Measurements from ENCODE around the gene EIF3B.
"Not testable (repeated sequence)": the region's sequence is repeated elsewhere in the genome, so short reads cannot be mapped to it uniquely, and the experiment has no call there.

Gene EIF3B

GRCh38 chr7:2354186-2354938 lies at the start of gene EIF3B:
Gene EIF3B, plus strand, starts transcription at chr7:2354827. Its CDS starts 95 bp downstream, at chr7:2354922.
- DNase-seq, result peak; percentile 85

GRCh38 chr7:2305258-2305657 lies 49.4 kb upstream of the EIF3B start:
- DNase-seq, result not testable (repeated sequence)

- DNase-seq, result no peak
Measured at GRCh38 chr7:2306688-2307087, 47.9 kb upstream of the EIF3B start.

GRCh38 chr7:2307690-2308107 lies 46.9 kb upstream of the EIF3B start:
- no peak for DNase-seq

- DNase-seq, result no peak
Measured at GRCh38 chr7:2309889-2310331, 44.7 kb upstream of the EIF3B start.

GRCh38 chr7:2312267-2312929 lies 42.2 kb upstream of the EIF3B start:
- no peak for DNase-seq

- no peak for DNase-seq
Measured at GRCh38 chr7:2313450-2314208, 41.0 kb upstream of the EIF3B start.

GRCh38 chr7:2314209-2314955 lies 40.2 kb upstream of the EIF3B start, which contains the start of gene SNX8:
Gene SNX8, minus strand, starts transcription at chr7:2314441. Its CDS starts 20 bp downstream, at chr7:2314421.
- DNase-seq, result peak; percentile 85

- not testable (repeated sequence) for DNase-seq
Measured at GRCh38 chr7:2314956-2315530, 39.6 kb upstream of the EIF3B start.

- DNase-seq, result no peak
Measured at GRCh38 chr7:2315787-2316186, 38.8 kb upstream of the EIF3B start.

GRCh38 chr7:2316578-2316977 lies 38.0 kb upstream of the EIF3B start:
- no peak for DNase-seq

- DNase-seq, result no peak
Measured at GRCh38 chr7:2317556-2318293, 36.9 kb upstream of the EIF3B start.

GRCh38 chr7:2321020-2321419 lies 33.6 kb upstream of the EIF3B start:
- DNase-seq, result no peak

- DNase-seq, result peak; percentile 27
Measured at GRCh38 chr7:2325162-2325561, 29.5 kb upstream of the EIF3B start.

GRCh38 chr7:2326951-2327350 lies 27.7 kb upstream of the EIF3B start:
- no peak for DNase-seq

GRCh38 chr7:2330493-2330892 lies 24.1 kb upstream of the EIF3B start:
- no peak for DNase-seq

GRCh38 chr7:2331707-2332106 lies 22.9 kb upstream of the EIF3B start:
- DNase-seq, result no peak

GRCh38 chr7:2332606-2333231 lies 21.9 kb upstream of the EIF3B start:
- DNase-seq, result not testable (repeated sequence)

- no peak for DNase-seq
Measured at GRCh38 chr7:2336626-2337299, 17.9 kb upstream of the EIF3B start.

- peak; percentile 52 for DNase-seq
Measured at GRCh38 chr7:2347351-2348063, 7.1 kb upstream of the EIF3B start.
